HTR-8/SVneo (cell line): ENCODE data around the gene TRIM56.
A peak's percentile ranks its signal among the peaks of the same experiment; 100 is the strongest.
"Not testable (repeated sequence)": the region's sequence is repeated elsewhere in the genome, so short reads cannot be mapped to it uniquely, and the experiment has no call there.

Source experiments
- DNase-seq: peaks from one replicate; pipeline ENCODE4 v3.0.0; 2011; ENCODE audit warnings: low spot score, mixed read lengths; ENCODE audit not compliant: insufficient read length
- FAIRE-seq: peaks from 2 replicates; lab custom pipeline; 2011; peaks lifted over from hg19 to GRCh38; lab: Jason Lieb, UNC

Gene TRIM56, protein sequence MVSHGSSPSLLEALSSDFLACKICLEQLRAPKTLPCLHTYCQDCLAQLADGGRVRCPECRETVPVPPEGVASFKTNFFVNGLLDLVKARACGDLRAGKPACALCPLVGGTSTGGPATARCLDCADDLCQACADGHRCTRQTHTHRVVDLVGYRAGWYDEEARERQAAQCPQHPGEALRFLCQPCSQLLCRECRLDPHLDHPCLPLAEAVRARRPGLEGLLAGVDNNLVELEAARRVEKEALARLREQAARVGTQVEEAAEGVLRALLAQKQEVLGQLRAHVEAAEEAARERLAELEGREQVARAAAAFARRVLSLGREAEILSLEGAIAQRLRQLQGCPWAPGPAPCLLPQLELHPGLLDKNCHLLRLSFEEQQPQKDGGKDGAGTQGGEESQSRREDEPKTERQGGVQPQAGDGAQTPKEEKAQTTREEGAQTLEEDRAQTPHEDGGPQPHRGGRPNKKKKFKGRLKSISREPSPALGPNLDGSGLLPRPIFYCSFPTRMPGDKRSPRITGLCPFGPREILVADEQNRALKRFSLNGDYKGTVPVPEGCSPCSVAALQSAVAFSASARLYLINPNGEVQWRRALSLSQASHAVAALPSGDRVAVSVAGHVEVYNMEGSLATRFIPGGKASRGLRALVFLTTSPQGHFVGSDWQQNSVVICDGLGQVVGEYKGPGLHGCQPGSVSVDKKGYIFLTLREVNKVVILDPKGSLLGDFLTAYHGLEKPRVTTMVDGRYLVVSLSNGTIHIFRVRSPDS

DNA sequence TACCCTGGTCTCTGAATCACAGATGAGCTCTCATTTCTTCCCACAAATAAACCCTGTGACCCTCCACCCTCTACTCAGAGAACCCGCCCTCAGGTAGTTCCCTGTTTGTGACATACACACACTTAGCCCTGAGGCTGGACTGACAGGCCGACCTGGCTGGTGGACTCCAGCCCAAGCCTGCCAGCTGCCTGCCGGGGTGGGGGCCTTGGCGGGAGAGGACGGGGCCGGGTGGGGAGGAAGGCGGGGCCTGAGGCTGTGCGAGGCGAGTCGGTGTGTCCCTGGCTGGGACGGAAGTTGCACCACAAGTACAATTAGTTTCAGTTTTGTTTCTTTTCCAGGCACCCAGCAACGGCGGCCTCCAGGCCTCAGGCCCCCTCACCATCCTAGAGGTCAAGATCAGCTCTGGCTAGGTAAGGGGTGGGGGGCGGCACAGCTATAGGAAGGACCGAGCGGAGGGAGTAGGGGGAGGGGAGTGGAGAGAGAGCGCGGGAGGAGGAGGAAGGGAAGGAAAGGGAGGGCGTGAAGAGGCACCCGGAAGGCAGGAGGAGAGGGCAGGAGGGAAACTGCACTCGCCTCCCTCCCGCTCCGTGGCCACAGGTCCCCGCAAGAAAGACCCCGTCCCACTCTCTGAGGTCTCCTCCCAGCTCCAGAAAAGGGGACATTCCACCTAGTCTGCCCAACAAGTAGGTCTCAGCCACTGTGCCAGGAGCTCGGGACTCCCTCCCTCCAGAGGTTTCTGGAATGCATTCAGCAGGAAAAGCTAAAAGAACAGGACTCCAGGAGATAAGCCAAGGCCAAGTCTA, at the start of gene TRIM56:
Gene TRIM56, plus strand, starts transcription at position 320 of the 803 bp plus-strand sequence. CDS start 1,832 bp downstream, outside the sequence.
- FAIRE-seq (peak; percentile 82), DNase-seq (peak; percentile 81)

- FAIRE-seq (no peak), DNase-seq (no peak)
Observed at GRCh38 chr7:101035941-101036340, 49.3 kb upstream of the TRIM56 start.

DNA sequence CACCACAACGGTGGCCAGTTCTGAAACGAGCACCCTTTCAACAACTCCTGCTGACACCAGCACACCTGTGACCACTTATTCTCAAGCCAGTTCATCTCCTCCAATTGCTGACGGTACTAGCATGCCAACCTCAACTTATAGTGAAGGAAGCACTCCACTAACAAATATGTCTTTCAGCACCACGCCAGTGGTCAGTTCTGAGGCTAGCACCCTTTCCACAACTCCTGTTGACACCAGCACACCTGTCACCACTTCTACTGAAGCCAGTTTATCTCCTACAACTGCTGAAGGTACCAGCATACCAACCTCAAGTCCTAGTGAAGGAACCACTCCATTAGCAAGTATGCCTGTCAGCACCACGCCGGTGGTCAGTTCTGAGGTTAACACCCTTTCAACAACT, 44.0 kb upstream of the TRIM56 start:
- not testable (repeated sequence) for DNase-seq, FAIRE-seq

GRCh38 chr7:101058355-101058754, 26.9 kb upstream of the TRIM56 start:
- FAIRE-seq (no peak), DNase-seq (peak; percentile 23)

DNA sequence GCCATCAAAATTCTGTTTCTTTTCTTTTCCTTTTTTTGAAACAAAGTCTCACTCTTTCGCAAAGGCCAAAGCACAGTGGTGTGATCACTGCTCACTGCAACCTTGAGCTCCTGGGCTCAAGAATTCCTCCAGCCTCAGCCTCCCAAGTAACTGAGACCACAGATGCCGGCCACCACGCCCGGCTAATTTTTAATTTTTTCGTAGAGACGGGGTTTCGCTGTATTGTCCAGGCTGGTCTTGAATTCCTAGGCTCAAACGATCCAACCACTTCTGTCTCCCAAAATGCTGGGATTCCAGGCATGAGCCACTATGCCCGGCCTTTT, 25.7 kb upstream of the TRIM56 start:
- no peak for DNase-seq
- FAIRE-seq, result no peak

DNA sequence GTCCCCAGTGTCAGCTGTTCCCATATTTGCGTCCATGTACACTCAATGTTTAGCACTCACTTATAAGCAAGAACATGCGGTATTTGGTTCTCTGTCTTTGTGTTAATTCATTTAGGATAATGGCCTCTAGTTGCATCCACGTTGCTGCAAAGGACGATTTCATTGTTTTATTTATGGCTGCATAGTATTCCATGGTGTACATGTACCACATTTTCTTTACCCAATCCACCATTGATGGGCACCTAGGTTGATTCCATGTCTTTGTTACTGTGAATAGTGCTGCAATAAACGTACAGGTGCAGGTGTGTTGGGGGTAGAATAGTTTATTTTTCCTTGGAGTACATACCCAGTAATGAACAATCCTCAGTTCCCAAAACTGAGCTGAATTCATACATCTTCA, 24.3 kb upstream of the TRIM56 start:
- no peak for FAIRE-seq
- no peak for DNase-seq

GRCh38 chr7:101064176-101064550, 21.1 kb upstream of the TRIM56 start:
- not testable (repeated sequence) for FAIRE-seq, DNase-seq

DNA sequence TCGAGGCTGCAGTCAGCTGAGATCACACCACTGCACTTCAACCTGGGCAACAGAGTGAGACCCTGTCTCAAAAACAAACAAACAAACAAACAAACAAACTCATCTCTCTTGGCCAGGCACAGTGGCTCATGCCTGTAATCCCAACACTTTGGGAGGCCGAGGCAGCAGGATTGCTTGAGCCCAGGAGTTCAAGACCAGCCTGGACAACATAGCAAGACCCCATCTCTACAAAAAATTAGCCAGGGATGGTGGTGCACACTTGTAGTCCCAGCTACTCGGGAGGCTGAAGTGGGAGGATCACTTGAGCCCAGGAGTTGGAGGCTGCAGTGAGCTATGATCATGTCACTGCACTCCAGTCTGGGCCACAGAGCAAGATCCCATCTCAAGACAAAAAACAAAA, 20.1 kb upstream of the TRIM56 start:
- DNase-seq, FAIRE-seq: not testable (repeated sequence)

DNA sequence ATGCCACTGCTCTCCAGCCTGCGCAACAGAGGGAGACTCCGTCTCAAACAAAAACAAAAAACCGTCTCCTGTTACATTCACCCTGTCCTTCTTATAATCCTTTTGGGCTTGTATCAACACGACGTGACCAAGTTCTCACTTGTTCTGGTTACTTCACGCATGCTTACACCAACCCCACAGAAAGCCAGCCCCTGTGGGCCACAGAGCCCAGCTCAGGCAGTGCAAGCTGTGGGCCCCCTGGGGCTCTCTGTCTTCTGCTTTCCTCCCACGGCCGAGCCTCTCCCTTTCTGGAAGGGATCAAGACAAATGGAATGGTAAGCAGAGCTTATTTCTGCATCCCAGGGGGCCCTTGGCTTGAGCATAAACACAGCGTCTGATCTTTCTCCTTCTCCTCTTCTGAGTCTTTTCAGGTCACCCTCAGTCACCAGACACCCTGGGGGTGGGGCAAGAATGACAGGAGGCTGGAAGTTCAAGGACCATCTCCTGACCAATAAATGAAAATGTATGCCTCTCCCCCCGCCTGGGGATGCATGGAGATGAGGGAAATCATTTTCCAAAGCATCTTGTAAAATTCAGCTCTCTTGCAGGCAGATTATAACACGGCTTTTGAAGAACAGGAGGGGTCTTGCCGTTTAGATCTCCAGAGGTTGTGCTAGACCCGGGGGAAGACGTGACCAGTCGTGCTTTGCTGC, 19.0 kb upstream of the TRIM56 start:
- FAIRE-seq, result no peak

GRCh38 chr7:101066833-101067177, 18.5 kb upstream of the TRIM56 start:
- FAIRE-seq, result no peak
- DNase-seq, result no peak

More for the DNA sequence above, 19.0 kb upstream of the TRIM56 start:
- no peak for DNase-seq

DNA sequence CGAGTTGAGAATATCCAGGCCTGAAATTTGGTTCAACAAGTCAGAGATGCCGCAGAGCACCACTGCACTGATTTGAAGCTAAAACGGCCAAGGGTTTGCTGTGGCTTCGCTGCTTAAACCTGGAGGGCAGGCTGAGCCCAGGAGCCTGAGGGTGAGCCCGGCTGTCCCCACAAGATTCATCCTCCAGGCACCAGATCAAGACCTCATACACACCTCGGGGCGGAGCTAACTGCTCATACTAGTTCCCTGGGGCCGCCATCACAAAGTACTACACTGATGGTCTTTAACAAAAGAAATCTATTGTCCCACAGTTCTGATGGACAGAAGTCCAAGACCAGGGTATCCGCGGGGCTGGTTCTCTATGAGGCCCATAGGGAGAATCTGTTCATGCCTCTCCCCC, 16.9 kb upstream of the TRIM56 start:
- FAIRE-seq (no peak), DNase-seq (no peak)

- DNase-seq, FAIRE-seq: not testable (repeated sequence)
Observed at GRCh38 chr7:101071362-101072104, 13.7 kb upstream of the TRIM56 start.

DNA sequence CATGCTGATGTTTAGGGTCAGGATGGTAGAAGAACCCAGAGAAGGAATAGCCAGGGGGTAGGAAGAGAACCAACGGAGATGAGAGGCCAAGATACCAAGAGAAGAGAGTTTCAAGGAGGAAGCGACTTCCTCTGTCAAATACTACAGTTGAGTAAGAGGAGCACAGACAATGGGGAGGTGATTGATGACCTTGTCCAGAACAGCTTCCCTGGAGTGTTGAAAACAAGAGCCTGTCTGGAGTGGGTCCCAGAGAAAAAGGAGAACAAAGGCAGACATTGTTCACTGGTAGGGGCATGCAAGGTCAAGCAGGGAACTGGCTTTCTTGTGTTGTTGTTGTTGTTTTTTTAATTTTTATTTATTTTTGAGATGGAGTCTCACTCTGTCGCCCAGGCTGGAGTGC, 9.6 kb upstream of the TRIM56 start:
- FAIRE-seq, result no peak
- no peak for DNase-seq

DNA sequence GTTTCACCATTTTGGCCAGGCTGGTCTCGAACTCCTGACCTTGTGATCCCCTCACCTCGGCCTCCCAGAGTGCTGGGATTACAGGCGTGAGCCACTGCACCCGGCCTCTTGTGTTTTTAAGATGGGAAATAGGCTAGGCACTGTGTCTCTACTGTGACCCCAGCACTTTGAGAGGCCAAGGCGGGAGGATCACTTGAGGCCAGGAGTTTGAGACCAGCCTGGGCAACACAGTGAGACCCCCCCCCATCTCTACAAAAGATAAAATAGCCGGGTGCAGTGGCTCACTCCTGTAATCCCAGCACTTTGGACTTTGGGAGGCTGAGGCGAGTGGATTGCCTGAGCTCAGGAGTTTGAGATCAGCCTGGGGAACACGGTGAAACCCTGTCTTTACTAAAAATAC, 9.1 kb upstream of the TRIM56 start:
- FAIRE-seq, DNase-seq: not testable (repeated sequence)

DNA sequence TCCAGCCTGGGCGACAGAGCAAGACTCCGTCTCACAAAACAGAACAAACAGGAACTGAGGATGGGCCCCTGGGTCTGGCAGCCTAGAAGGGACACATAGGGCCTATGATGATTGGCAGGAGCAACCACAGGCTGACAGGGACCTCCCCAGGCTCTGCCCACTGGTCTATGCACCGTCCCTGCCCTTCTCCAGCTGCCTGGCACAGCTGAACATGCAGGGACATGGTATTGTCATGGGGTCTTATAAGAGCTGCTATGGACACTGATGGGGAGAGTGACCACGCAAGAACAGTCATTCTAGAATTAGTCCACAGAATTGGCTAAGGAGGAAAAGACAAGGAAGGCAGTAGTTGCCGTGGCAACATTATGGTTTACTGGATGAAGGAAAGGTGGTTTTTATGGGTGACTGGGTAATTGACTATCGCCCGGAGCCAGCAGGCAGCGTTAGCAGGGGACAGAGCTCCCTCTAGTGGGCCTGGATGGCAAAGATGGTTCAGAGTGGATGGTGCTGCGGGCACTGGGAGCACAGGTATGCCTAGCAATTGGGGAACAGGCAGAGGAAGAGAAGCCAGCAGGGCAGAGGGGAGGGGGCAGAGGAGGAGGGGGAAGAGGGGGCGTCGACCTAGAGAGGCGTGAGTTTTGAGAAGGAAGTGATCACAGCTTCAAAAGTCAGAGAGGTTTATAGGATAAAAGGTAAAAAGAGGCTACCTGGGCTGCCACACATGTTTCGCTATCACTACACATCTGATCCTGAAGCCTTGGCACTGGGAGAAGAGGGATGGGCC, 7.8 kb upstream of the TRIM56 start:
- no peak for FAIRE-seq
- peak; percentile 76 for DNase-seq

- DNase-seq, result no peak
- FAIRE-seq, result no peak
Observed at GRCh38 chr7:101081432-101081831, 3.8 kb upstream of the TRIM56 start.

- FAIRE-seq, result no peak
- no peak for DNase-seq
Observed at GRCh38 chr7:101084865-101085161, 468 bp upstream of the TRIM56 start.

GRCh38 chr7:101087334-101088068, 2.2 kb downstream of the TRIM56 start:
- DNase-seq, result no peak
- FAIRE-seq, result no peak
